Measurements from ENCODE around the gene NAALADL1.

DNA sequence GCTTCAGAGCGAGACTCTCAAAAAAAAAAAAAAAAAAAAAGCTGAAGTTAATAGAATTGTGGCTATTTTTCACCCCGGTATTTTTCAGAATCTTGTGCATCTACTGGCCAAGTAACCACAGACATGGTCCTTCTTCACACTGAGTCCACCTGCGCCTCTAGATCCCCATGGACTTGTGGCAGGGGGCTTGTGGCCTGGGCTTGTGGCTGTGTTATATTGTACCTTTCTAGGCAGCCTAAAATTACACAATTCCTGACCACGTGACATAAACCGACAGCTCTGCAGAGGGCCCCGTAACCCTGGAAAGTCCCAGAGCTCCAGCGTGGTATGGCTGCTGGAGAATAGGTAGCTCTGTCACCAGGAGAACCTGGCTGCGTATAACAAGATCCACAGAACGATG, 10.9 kb upstream of the NAALADL1 start:
- TF ChIP-seq, protein P1, sequence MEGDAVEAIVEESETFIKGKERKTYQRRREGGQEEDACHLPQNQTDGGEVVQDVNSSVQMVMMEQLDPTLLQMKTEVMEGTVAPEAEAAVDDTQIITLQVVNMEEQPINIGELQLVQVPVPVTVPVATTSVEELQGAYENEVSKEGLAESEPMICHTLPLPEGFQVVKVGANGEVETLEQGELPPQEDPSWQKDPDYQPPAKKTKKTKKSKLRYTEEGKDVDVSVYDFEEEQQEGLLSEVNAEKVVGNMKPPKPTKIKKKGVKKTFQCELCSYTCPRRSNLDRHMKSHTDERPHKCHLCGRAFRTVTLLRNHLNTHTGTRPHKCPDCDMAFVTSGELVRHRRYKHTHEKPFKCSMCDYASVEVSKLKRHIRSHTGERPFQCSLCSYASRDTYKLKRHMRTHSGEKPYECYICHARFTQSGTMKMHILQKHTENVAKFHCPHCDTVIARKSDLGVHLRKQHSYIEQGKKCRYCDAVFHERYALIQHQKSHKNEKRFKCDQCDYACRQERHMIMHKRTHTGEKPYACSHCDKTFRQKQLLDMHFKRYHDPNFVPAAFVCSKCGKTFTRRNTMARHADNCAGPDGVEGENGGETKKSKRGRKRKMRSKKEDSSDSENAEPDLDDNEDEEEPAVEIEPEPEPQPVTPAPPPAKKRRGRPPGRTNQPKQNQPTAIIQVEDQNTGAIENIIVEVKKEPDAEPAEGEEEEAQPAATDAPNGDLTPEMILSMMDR (IDR thresholded peaks at IDR 0.05), result no peak
- TF ChIP-seq POLR2A (IDR thresholded peaks at IDR 0.05), result no peak

All from esophagus squamous epithelium (tissue), 4 donors.